IMR-90 (cell line): ENCODE results near the gene SPECC1L. TPM values are rescaled to one million over a fixed set of nuclear protein-coding genes. Genes with fewer than 3 reads are reported as not detected.

Source experiments
- ATAC-seq: fragments of 200-7000 bp; cut with Tn5 transposase; 2 replicates; pipeline ENCODE4 v1.9.1; 2020; ENCODE audit warnings: low read depth, mild to moderate bottlenecking, moderate library complexity
- BruUV-seq: library from RNA; stranded (reverse); fragments of 400-500 nt; replicated peaks from 2 replicates; lab custom pipeline; 2021; lab: Mats Ljungman, UMichigan
- CTCF ChIA-PET: fragments of 300-600 bp; formaldehyde crosslinking; extraction: SDS; loops from one replicate; lab custom pipeline; 2021; ENCODE audit warnings: antibody characterized with exemption; lab: Yijun Ruan, JAX
- POLR2A ChIA-PET: fragments of 300-600 bp; sonication (Branson Sonifier 250); formaldehyde crosslinking; loops from one replicate; lab custom pipeline; 2022; ENCODE audit warnings: antibody characterized with exemption; ENCODE audit not compliant: unreplicated experiment; lab: Charles Lee
- DNase-seq: peaks from one replicate; pipeline ENCODE4 v3.0.0; 2013
- H2AFZ ChIP-seq: replicated peaks from 2 replicates; pipeline ENCODE3; 2013; ENCODE audit warnings: low read length, mild to moderate bottlenecking; ENCODE audit not compliant: poor library complexity
- H2AK5ac ChIP-seq: 2 replicates; pipeline ENCODE4 v1.6.1; 2013; ENCODE audit warnings: low read depth, low read length, inconsistent platforms
- H2AK9ac ChIP-seq: replicated peaks from 2 replicates; pipeline ENCODE3; 2013; ENCODE audit warnings: mild to moderate bottlenecking, low read depth, low read length, moderate library complexity; ENCODE audit not compliant: poor library complexity
- H2BK120ac ChIP-seq: 2 replicates; pipeline ENCODE4 v1.6.1; 2013; ENCODE audit warnings: low read depth, low read length, inconsistent platforms
- H2BK15ac ChIP-seq: 3 replicates; pipeline ENCODE4 v1.6.1; 2013; ENCODE audit warnings: low read depth, low read length, inconsistent platforms
- H2BK20ac ChIP-seq: 2 replicates; pipeline ENCODE4 v1.6.1; 2013; ENCODE audit warnings: low read depth, mild to moderate bottlenecking, inconsistent platforms, low read length, moderate library complexity
- H2BK5ac ChIP-seq: 2 replicates; pipeline ENCODE4 v1.6.1; 2013; ENCODE audit warnings: mild to moderate bottlenecking, low read depth, low read length, inconsistent platforms; ENCODE audit not compliant: poor library complexity, severe bottlenecking
- H3K14ac ChIP-seq: replicated peaks from 2 replicates; pipeline ENCODE4 v1.6.1; 2013; ENCODE audit warnings: low read depth, low read length, inconsistent platforms
- H3K18ac ChIP-seq: 2 replicates; pipeline ENCODE4 v1.6.1; 2013; ENCODE audit warnings: low read depth, low read length, control low read depth
- H3K23ac ChIP-seq: 2 replicates; pipeline ENCODE4 v1.6.1; 2013; ENCODE audit warnings: low read depth, low read length, inconsistent platforms
- H3K27ac ChIP-seq: 2 replicates; pipeline ENCODE4 v1.5.1; 2013; ENCODE audit warnings: mild to moderate bottlenecking, control low read depth, low read length; ENCODE audit not compliant: insufficient read depth
- H3K27me3 ChIP-seq: 2 replicates; pipeline ENCODE4 v1.6.1; 2013; ENCODE audit warnings: low read length; ENCODE audit not compliant: control insufficient read depth, insufficient read depth
- H3K36me3 ChIP-seq: 2 replicates; pipeline ENCODE4 v1.6.1; 2013; ENCODE audit warnings: low read length, mixed read lengths; ENCODE audit not compliant: control insufficient read depth, insufficient read depth
- H3K4ac ChIP-seq: 2 replicates; pipeline ENCODE4 v1.6.1; 2013; ENCODE audit warnings: low read depth, low read length, inconsistent platforms
- H3K4me1 ChIP-seq: 2 replicates; pipeline ENCODE4 v1.6.1; 2013; ENCODE audit warnings: low read length, mixed read lengths; ENCODE audit not compliant: control insufficient read depth, insufficient read depth
- H3K4me2 ChIP-seq: 2 replicates; pipeline ENCODE4 v1.6.1; 2013; ENCODE audit warnings: low read depth, mild to moderate bottlenecking, control low read depth, low read length, moderate library complexity
- H3K4me3 ChIP-seq: 2 replicates; pipeline ENCODE4 v1.5.1; 2013; ENCODE audit warnings: low read depth, mild to moderate bottlenecking, control low read depth, low read length, moderate library complexity; ENCODE audit not compliant: insufficient read depth
- H3K56ac ChIP-seq: 2 replicates; pipeline ENCODE4 v1.6.1; 2013; ENCODE audit warnings: low read length, inconsistent platforms; ENCODE audit not compliant: insufficient read depth; ENCODE audit errors: extremely low read depth
- H3K79me1 ChIP-seq, 2 experiments: 2 replicates each; pipeline ENCODE4 v1.6.1; 2013; ENCODE audit warnings: low read length in 2 of 2, inconsistent platforms in 1 of 2, low read depth in 1 of 2
- H3K9ac ChIP-seq: 2 replicates; pipeline ENCODE4 v1.6.1; 2013; ENCODE audit warnings: low read depth, low read length, control low read depth
- H3K9me1 ChIP-seq: 2 replicates; pipeline ENCODE4 v1.6.1; 2013; ENCODE audit warnings: low read length, inconsistent platforms; ENCODE audit not compliant: insufficient read depth
- H3K9me3 ChIP-seq: 2 replicates; pipeline ENCODE4 v1.6.1; 2013; ENCODE audit warnings: low read length; ENCODE audit not compliant: control insufficient read depth, insufficient read depth
- H4K20me1 ChIP-seq: 2 replicates; pipeline ENCODE4 v1.6.1; 2013; ENCODE audit warnings: low read length, inconsistent platforms; ENCODE audit not compliant: insufficient read depth
- H4K5ac ChIP-seq: 2 replicates; pipeline ENCODE4 v1.6.1; 2013; ENCODE audit warnings: mild to moderate bottlenecking, low read depth, low read length, control low read depth
- H4K8ac ChIP-seq, 2 experiments: 2 replicates each; pipeline ENCODE4 v1.6.1; 2013; ENCODE audit warnings: low read depth in 2 of 2, low read length in 2 of 2, control low read depth in 1 of 2, inconsistent platforms in 1 of 2
- H4K91ac ChIP-seq: 2 replicates; pipeline ENCODE4 v1.6.1; 2013; ENCODE audit warnings: low read depth, low read length, inconsistent platforms; ENCODE audit not compliant: insufficient read depth
- CEBPB ChIP-seq: IDR thresholded peaks from 2 replicates; pipeline ENCODE4 v1.6.1; 2012; ENCODE audit warnings: low read depth, low read length, improper control_type of control experiment
- MAFK ChIP-seq: IDR thresholded peaks from 2 replicates; pipeline ENCODE4 v1.6.1; 2012; ENCODE audit warnings: low read depth, low read length, improper control_type of control experiment
- SMC3 ChIP-seq: fragments of 150-350 bp; IDR thresholded peaks from 2 replicates; pipeline ENCODE4 v1.6.1; 2016; ENCODE audit warnings: low read depth, mild to moderate bottlenecking, antibody characterized with exemption, low read length, moderate library complexity
- WGBS, 2 experiments: methylation state at CpG; one replicate each; pipeline versions ENCODE4 v1.1.5 to v1.1.7; 2013; ENCODE audit warnings: missing lambda C conversion rate in 2 of 2; ENCODE audit not compliant: insufficient read length in 1 of 2; ENCODE audit errors: extremely low coverage in 2 of 2; 5-methylcytosine and 5-hydroxymethylcytosine counted together
- dilution Hi-C: fragments of 300-500 bp; cut with HindIII; formaldehyde crosslinking; loops from one replicate; pipeline ENCODE4 v1.14.3; 2018; ENCODE audit warnings: low sequenced_read_pairs; ENCODE audit not compliant: unreplicated experiment
- in situ Hi-C: fragments of 300-500 bp; cut with MboI; formaldehyde crosslinking; loops from 3 replicates; pipeline ENCODE4 v1.14.3; 2019; ENCODE audit warnings: low sequenced_read_pairs, inconsistent platforms, mixed read lengths
- intact Hi-C: fragments of 100-400 bp; cut with micrococcal nuclease; formaldehyde crosslinking; loops from 2 replicates; pipeline ENCODE4 v1.10.0; 2022
- polyA plus RNA-seq, 3 experiments: library from polyadenylated mRNA; depleted of rRNA; stranded (reverse); fragments of >200 nt; gene quantifications; 2 replicates each; pipeline ENCODE4 v1.2.3, GENCODE V29; 2012; ENCODE audit warnings: low replicate concordance in 1 of 3
- total RNA-seq: library from RNA; depleted of rRNA; stranded (reverse); fragments of >200 nt; gene quantifications from 2 replicates; pipeline ENCODE4 v1.2.3, GENCODE V29; 2012
- TF ChIP-seq, protein P1 (sequence below): fragments of 150-350 bp; IDR thresholded peaks from 2 replicates; pipeline ENCODE4 v1.6.1; 2017; ENCODE audit warnings: mild to moderate bottlenecking, antibody characterized with exemption, low read length, low read depth

Gene SPECC1L
- total and polyA plus RNA-seq, 2 of the 4 experiments (the other 2 are of a cell fraction) = 18.7 to 44.1 TPM

DNA sequence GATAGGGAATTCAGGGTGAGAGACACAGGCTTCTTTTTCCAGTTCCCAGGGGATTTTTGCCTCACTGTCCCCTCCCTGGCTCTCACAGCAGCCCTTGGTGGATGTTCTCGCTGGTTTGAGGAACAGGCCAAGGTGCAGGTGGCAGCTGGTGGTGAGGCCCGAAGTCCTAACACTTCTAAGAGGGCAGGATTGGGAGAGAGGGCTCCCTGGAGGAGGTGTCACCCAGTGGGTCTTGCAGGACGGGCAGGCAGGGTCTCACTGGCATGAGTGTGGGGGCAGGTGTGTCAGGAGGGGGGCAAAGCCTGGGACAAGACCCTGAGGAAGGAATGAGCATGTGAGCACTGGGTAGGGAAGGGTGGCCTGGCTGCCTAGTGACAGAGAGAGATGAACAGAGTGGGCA, 165.9 kb downstream of the SPECC1L start:
- Histone ChIP-seq H4K8ac (no peak overlapping the region), H2BK5ac (no peak overlapping the region), H3K4me1 (peaks cover 12% of the 10 kb centered on the region), H2AK5ac (peak overlapping the region; percentile 58; the same call in 1 of the 2 replicates), H3K18ac (no peak overlapping the region), H2BK120ac (no peak overlapping the region), H3K4me3 (no peak overlapping the region), H2AK9ac (peak overlapping the region; percentile 7), H2BK15ac (no peak overlapping the region), H3K79me1 (no peaks in the 10 kb centered on the region), H3K23ac (no peak overlapping the region), H2BK20ac (no peak overlapping the region), H3K36me3 (no peaks in the 10 kb centered on the region), H3K9ac (no peak overlapping the region), H4K5ac (no peak overlapping the region), H3K56ac (no peak overlapping the region), H3K9me3 (no peaks in the 10 kb centered on the region), H3K27me3 (no peaks in the 10 kb centered on the region), H3K4ac (peak overlapping the region; percentile 17), H3K14ac (peak overlapping the region; percentile 11; the same call in 1 of the 2 replicates), H2AFZ (peak overlapping the region; percentile 46), H4K20me1 (no peaks in the 10 kb centered on the region), H3K9me1 (peaks cover 2% of the 10 kb centered on the region), H4K91ac (no peak overlapping the region; the same call in 1 of the 2 replicates), H3K4me2 (no peak overlapping the region), H3K27ac (no peak overlapping the region)
- BruUV-seq = no TSS peak
- dilution Hi-C loops = no loop called here
- WGBS, 2 experiments = 100% methylated on average over 1 of the region's 3 CpGs; no CpG with 5 or more reads in 1 of the 2 experiments
- no peak for DNase-seq
- CTCF ChIA-PET = no interaction called here
- TF ChIP-seq, protein P1, sequence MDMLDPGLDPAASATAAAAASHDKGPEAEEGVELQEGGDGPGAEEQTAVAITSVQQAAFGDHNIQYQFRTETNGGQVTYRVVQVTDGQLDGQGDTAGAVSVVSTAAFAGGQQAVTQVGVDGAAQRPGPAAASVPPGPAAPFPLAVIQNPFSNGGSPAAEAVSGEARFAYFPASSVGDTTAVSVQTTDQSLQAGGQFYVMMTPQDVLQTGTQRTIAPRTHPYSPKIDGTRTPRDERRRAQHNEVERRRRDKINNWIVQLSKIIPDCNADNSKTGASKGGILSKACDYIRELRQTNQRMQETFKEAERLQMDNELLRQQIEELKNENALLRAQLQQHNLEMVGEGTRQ = no peak
- TF ChIP-seq SMC3 = no peak
- no peak for TF ChIP-seq MAFK
- TF ChIP-seq CEBPB = no peak
- intact Hi-C loops = no loop called here
- POLR2A ChIA-PET = interaction anchor here (0.5 kb wide), 1 partner anchor 47 kb away, joined by 6 read pairs; no protein-coding TSS in a partner anchor
- in situ Hi-C loops = no loop called here
- no peak for ATAC-seq
